22Rv1 (cell line): ENCODE measurements around the gene RAB12.

Experiments
- H3K27ac ChIP-seq: fragments of 450-650 bp; 2 replicates; pipeline ENCODE4 v1.5.1; 2017
- CTCF ChIP-seq: fragments of 450-650 bp; IDR thresholded peaks from 2 replicates; pipeline ENCODE4 v1.5.1; 2017; ENCODE audit warnings: mild to moderate bottlenecking
- ZFX ChIP-seq: fragments of 450-650 bp; IDR thresholded peaks from 2 replicates; pipeline ENCODE4 v1.6.1; 2017; ENCODE audit warnings: antibody characterized with exemption, borderline replicate concordance

Gene RAB12

GRCh38 chr18:8656232-8656631, 47.0 kb downstream of the RAB12 start:
- H3K27ac ChIP-seq: no peak overlapping the region
- TF ChIP-seq ZFX (no peak), CTCF (no peak)

- TF ChIP-seq ZFX: no peak
- no peak for TF ChIP-seq CTCF
These were observed 48.0 kb downstream of the RAB12 start for GRCh38 chr18:8657050-8657820.

GRCh38 chr18:8657873-8658470, 48.7 kb downstream of the RAB12 start:
- no peak overlapping the region for H3K27ac ChIP-seq
- TF ChIP-seq CTCF (no peak), ZFX (no peak)

More at GRCh38 chr18:8657050-8657820, 48.0 kb downstream of the RAB12 start:
- H3K27ac ChIP-seq: no peak overlapping the region

- TF ChIP-seq ZFX (no peak), CTCF (no peak)
- no peak overlapping the region for H3K27ac ChIP-seq
These were observed 49.7 kb downstream of the RAB12 start for GRCh38 chr18:8658858-8659485.

GRCh38 chr18:8659609-8660242, 50.5 kb downstream of the RAB12 start:
- TF ChIP-seq CTCF (no peak), ZFX (no peak)
- no peak overlapping the region for H3K27ac ChIP-seq

GRCh38 chr18:8660316-8660715, 51.1 kb downstream of the RAB12 start:
- no peak overlapping the region for H3K27ac ChIP-seq
- no peak for TF ChIP-seq CTCF
- no peak for TF ChIP-seq ZFX
